IMR-90 (cell line): Measurements from ENCODE around the gene RUNX2. TPM values are rescaled to one million over a fixed set of nuclear protein-coding genes. Genes with fewer than 3 reads are reported as not detected.
A peak's percentile ranks its signal among the peaks of the same experiment; 100 is the strongest.

Experiments
- ATAC-seq: fragments of 200-7000 bp; cut with Tn5 transposase; 2 replicates; pipeline ENCODE4 v1.9.1; 2020; ENCODE audit warnings: low read depth, mild to moderate bottlenecking, moderate library complexity
- BruUV-seq: library from RNA; stranded (reverse); fragments of 400-500 nt; replicated peaks from 2 replicates; lab custom pipeline; 2021; lab: Mats Ljungman, UMichigan
- CTCF ChIA-PET: fragments of 300-600 bp; formaldehyde crosslinking; extraction: SDS; loops from one replicate; lab custom pipeline; 2021; ENCODE audit warnings: antibody characterized with exemption; lab: Yijun Ruan, JAX
- POLR2A ChIA-PET: fragments of 300-600 bp; sonication (Branson Sonifier 250); formaldehyde crosslinking; loops from one replicate; lab custom pipeline; 2022; ENCODE audit warnings: antibody characterized with exemption; ENCODE audit not compliant: unreplicated experiment; lab: Charles Lee
- DNase-seq: peaks from one replicate; pipeline ENCODE4 v3.0.0; 2013
- H2AFZ ChIP-seq: replicated peaks from 2 replicates; pipeline ENCODE3; 2013; ENCODE audit warnings: low read length, mild to moderate bottlenecking; ENCODE audit not compliant: poor library complexity
- H2AK5ac ChIP-seq: 2 replicates; pipeline ENCODE4 v1.6.1; 2013; ENCODE audit warnings: low read depth, low read length, inconsistent platforms
- H2AK9ac ChIP-seq: replicated peaks from 2 replicates; pipeline ENCODE3; 2013; ENCODE audit warnings: mild to moderate bottlenecking, low read depth, low read length, moderate library complexity; ENCODE audit not compliant: poor library complexity
- H2BK120ac ChIP-seq: 2 replicates; pipeline ENCODE4 v1.6.1; 2013; ENCODE audit warnings: low read depth, low read length, inconsistent platforms
- H2BK15ac ChIP-seq: 3 replicates; pipeline ENCODE4 v1.6.1; 2013; ENCODE audit warnings: low read depth, low read length, inconsistent platforms
- H2BK20ac ChIP-seq: 2 replicates; pipeline ENCODE4 v1.6.1; 2013; ENCODE audit warnings: low read depth, mild to moderate bottlenecking, inconsistent platforms, low read length, moderate library complexity
- H2BK5ac ChIP-seq: 2 replicates; pipeline ENCODE4 v1.6.1; 2013; ENCODE audit warnings: mild to moderate bottlenecking, low read depth, low read length, inconsistent platforms; ENCODE audit not compliant: poor library complexity, severe bottlenecking
- H3K14ac ChIP-seq: replicated peaks from 2 replicates; pipeline ENCODE4 v1.6.1; 2013; ENCODE audit warnings: low read depth, low read length, inconsistent platforms
- H3K18ac ChIP-seq: 2 replicates; pipeline ENCODE4 v1.6.1; 2013; ENCODE audit warnings: low read depth, low read length, control low read depth
- H3K23ac ChIP-seq: 2 replicates; pipeline ENCODE4 v1.6.1; 2013; ENCODE audit warnings: low read depth, low read length, inconsistent platforms
- H3K27ac ChIP-seq: 2 replicates; pipeline ENCODE4 v1.5.1; 2013; ENCODE audit warnings: mild to moderate bottlenecking, control low read depth, low read length; ENCODE audit not compliant: insufficient read depth
- H3K27me3 ChIP-seq: 2 replicates; pipeline ENCODE4 v1.6.1; 2013; ENCODE audit warnings: low read length; ENCODE audit not compliant: control insufficient read depth, insufficient read depth
- H3K36me3 ChIP-seq: 2 replicates; pipeline ENCODE4 v1.6.1; 2013; ENCODE audit warnings: low read length, mixed read lengths; ENCODE audit not compliant: control insufficient read depth, insufficient read depth
- H3K4ac ChIP-seq: 2 replicates; pipeline ENCODE4 v1.6.1; 2013; ENCODE audit warnings: low read depth, low read length, inconsistent platforms
- H3K4me1 ChIP-seq: 2 replicates; pipeline ENCODE4 v1.6.1; 2013; ENCODE audit warnings: low read length, mixed read lengths; ENCODE audit not compliant: control insufficient read depth, insufficient read depth
- H3K4me2 ChIP-seq: 2 replicates; pipeline ENCODE4 v1.6.1; 2013; ENCODE audit warnings: low read depth, mild to moderate bottlenecking, control low read depth, low read length, moderate library complexity
- H3K4me3 ChIP-seq: 2 replicates; pipeline ENCODE4 v1.5.1; 2013; ENCODE audit warnings: low read depth, mild to moderate bottlenecking, control low read depth, low read length, moderate library complexity; ENCODE audit not compliant: insufficient read depth
- H3K56ac ChIP-seq: 2 replicates; pipeline ENCODE4 v1.6.1; 2013; ENCODE audit warnings: low read length, inconsistent platforms; ENCODE audit not compliant: insufficient read depth; ENCODE audit errors: extremely low read depth
- H3K79me1 ChIP-seq, 2 experiments: 2 replicates each; pipeline ENCODE4 v1.6.1; 2013; ENCODE audit warnings: low read length in 2 of 2, inconsistent platforms in 1 of 2, low read depth in 1 of 2
- H3K9ac ChIP-seq: 2 replicates; pipeline ENCODE4 v1.6.1; 2013; ENCODE audit warnings: low read depth, low read length, control low read depth
- H3K9me1 ChIP-seq: 2 replicates; pipeline ENCODE4 v1.6.1; 2013; ENCODE audit warnings: low read length, inconsistent platforms; ENCODE audit not compliant: insufficient read depth
- H3K9me3 ChIP-seq: 2 replicates; pipeline ENCODE4 v1.6.1; 2013; ENCODE audit warnings: low read length; ENCODE audit not compliant: control insufficient read depth, insufficient read depth
- H4K20me1 ChIP-seq: 2 replicates; pipeline ENCODE4 v1.6.1; 2013; ENCODE audit warnings: low read length, inconsistent platforms; ENCODE audit not compliant: insufficient read depth
- H4K5ac ChIP-seq: 2 replicates; pipeline ENCODE4 v1.6.1; 2013; ENCODE audit warnings: mild to moderate bottlenecking, low read depth, low read length, control low read depth
- H4K8ac ChIP-seq, 2 experiments: 2 replicates each; pipeline ENCODE4 v1.6.1; 2013; ENCODE audit warnings: low read depth in 2 of 2, low read length in 2 of 2, control low read depth in 1 of 2, inconsistent platforms in 1 of 2
- H4K91ac ChIP-seq: 2 replicates; pipeline ENCODE4 v1.6.1; 2013; ENCODE audit warnings: low read depth, low read length, inconsistent platforms; ENCODE audit not compliant: insufficient read depth
- CEBPB ChIP-seq: IDR thresholded peaks from 2 replicates; pipeline ENCODE4 v1.6.1; 2012; ENCODE audit warnings: low read depth, low read length, improper control_type of control experiment
- FOS ChIP-seq: fragments of 150-350 bp; IDR thresholded peaks from 2 replicates; pipeline ENCODE4 v1.6.1; 2016; ENCODE audit warnings: low read depth, low read length
- WGBS, 2 experiments: methylation state at CpG; one replicate each; pipeline versions ENCODE4 v1.1.5 to v1.1.7; 2013; ENCODE audit warnings: missing lambda C conversion rate in 2 of 2; ENCODE audit not compliant: insufficient read length in 1 of 2; ENCODE audit errors: extremely low coverage in 2 of 2; 5-methylcytosine and 5-hydroxymethylcytosine counted together
- dilution Hi-C: fragments of 300-500 bp; cut with HindIII; formaldehyde crosslinking; loops from one replicate; pipeline ENCODE4 v1.14.3; 2018; ENCODE audit warnings: low sequenced_read_pairs; ENCODE audit not compliant: unreplicated experiment
- in situ Hi-C: fragments of 300-500 bp; cut with MboI; formaldehyde crosslinking; loops from 3 replicates; pipeline ENCODE4 v1.14.3; 2019; ENCODE audit warnings: low sequenced_read_pairs, inconsistent platforms, mixed read lengths
- intact Hi-C: fragments of 100-400 bp; cut with micrococcal nuclease; formaldehyde crosslinking; loops from 2 replicates; pipeline ENCODE4 v1.10.0; 2022
- polyA plus RNA-seq, 3 experiments: library from polyadenylated mRNA; depleted of rRNA; stranded (reverse); fragments of >200 nt; gene quantifications; 2 replicates each; pipeline ENCODE4 v1.2.3, GENCODE V29; 2012; ENCODE audit warnings: low replicate concordance in 1 of 3
- total RNA-seq: library from RNA; depleted of rRNA; stranded (reverse); fragments of >200 nt; gene quantifications from 2 replicates; pipeline ENCODE4 v1.2.3, GENCODE V29; 2012

Gene RUNX2
- total and polyA plus RNA-seq, 2 of the 4 experiments (the other 2 are of a cell fraction) = 2.3 to 4.7 TPM

- Histone ChIP-seq H3K36me3 (no peaks in the 10 kb centered on the region), H2BK5ac (peak overlapping the region; percentile 29), H2AK9ac (peak overlapping the region; percentile 25), H4K20me1 (no peaks in the 10 kb centered on the region), H4K91ac (peak overlapping the region; percentile 74), H2AK5ac (peak overlapping the region; percentile 72; the same call in 1 of the 2 replicates), H2BK20ac (peak overlapping the region; percentile 86), H3K9ac (no peak overlapping the region), H2BK15ac (peak overlapping the region; percentile 78; the same call in 1 of the 3 replicates), H4K8ac (peak overlapping the region in 1 of 2 experiments; percentile 55; a peak in 2 of 4 replicates), H3K79me1 (no peaks in the 10 kb centered on the region), H3K18ac (peak overlapping the region; percentile 55), H3K56ac (no peak overlapping the region), H4K5ac (peak overlapping the region; percentile 24; the same call in 1 of the 2 replicates), H3K9me1 (peaks cover 19% of the 10 kb centered on the region), H3K4ac (peak overlapping the region; percentile 88), H3K4me3 (no peak overlapping the region), H3K27me3 (no peaks in the 10 kb centered on the region), H3K9me3 (no peaks in the 10 kb centered on the region), H3K4me2 (no peak overlapping the region), H2BK120ac (peak overlapping the region; percentile 89), H3K23ac (peak overlapping the region; percentile 67), H3K4me1 (peaks cover 19% of the 10 kb centered on the region), H2AFZ (peak overlapping the region; percentile 71), H3K27ac (peak overlapping the region; percentile 36; the same call in 1 of the 2 replicates), H3K14ac (peak overlapping the region; percentile 75; the same call in 1 of the 2 replicates)
- in situ Hi-C loops (no loop called here), dilution Hi-C loops (no loop called here), intact Hi-C loops (loop anchor here (10.0 kb wide), 1 partner anchor 200 kb away; no protein-coding TSS in a partner anchor)
- ChIA-PET POLR2A (interaction anchor here (0.8 kb wide), 1 partner anchor 73 kb away, joined by 3 read pairs; no protein-coding TSS in a partner anchor), CTCF (interaction anchor here (1.4 kb wide), 1 partner anchor 90 kb away, joined by 4 read pairs; no protein-coding TSS in a partner anchor)
- no peak for TF ChIP-seq CEBPB
- TF ChIP-seq FOS = peak; percentile 62; the same call in 1 of the 2 replicates
- ATAC-seq = peak; percentile 66
- WGBS, 2 experiments = no CpG with 5 or more reads among the region's 5 CpGs
- no TSS peak for BruUV-seq
- DNase-seq = peak; percentile 85
Measured at GRCh38 chr6:45625191-45625664, 297.1 kb downstream of the RUNX2 start.
